HG03045 (cell line): ENCODE measurements around the gene MT1M.

Experiments
- ATAC-seq: cut with Tn5 transposase; IDR thresholded peaks from one replicate; pipeline ENCODE4 v1.9.1; 2021; ENCODE audit warnings: mild to moderate bottlenecking, moderate library complexity; ENCODE audit not compliant: unreplicated experiment

MT1M gene

DNA sequence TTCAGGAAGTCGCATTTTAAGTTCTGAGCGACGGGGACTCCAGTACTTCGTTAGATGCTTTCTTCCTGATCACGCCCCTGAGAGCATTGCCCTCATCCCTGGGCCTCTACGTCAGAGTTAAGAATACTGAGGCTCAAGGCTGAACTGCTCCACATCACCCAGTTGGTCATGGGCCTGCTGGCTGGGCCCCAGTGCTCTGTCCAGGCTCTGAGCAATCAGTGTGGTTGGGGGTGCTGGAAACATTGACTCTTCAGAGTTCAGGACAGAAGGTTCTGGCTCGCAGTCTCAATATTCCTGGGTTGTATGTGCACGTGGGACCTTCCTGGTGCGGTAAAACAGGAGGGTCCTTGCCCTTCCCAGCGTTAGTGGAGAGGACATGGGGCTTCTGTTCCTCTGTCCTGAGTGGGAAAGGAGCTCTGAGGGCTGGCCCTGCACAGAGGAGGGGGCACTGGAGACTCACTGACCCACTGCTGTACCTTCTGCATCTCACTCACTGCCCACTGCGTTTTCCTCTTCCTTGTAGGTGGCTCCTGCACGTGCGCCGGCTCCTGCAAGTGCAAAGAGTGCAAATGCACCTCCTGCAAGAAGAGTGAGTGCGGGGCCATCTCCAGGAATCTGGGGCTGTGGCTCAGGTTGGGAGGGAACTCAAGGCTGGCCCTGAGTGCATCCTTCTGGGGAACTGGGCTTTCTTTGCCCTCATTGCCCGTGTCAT is 6.4 kb upstream of the MT1M start:
- no peak for ATAC-seq

DNA sequence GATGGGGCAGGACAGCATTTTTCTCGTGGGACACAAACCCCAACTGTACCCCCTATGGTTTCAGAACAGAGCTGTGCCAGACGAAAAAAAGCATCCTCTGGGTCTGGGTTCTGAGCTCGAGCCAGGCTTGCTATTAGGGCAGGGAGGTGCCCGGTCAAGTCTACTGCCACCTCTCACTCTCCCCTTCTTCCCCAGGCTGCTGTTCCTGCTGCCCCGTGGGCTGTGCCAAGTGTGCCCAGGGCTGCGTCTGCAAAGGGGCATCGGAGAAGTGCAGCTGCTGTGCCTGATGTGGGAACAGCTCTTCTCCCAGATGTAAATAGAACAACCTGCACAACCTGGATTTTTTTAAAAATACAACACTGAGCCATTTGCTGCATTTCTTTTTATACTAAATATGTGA is 5.8 kb upstream of the MT1M start:
- ATAC-seq: no peak

DNA sequence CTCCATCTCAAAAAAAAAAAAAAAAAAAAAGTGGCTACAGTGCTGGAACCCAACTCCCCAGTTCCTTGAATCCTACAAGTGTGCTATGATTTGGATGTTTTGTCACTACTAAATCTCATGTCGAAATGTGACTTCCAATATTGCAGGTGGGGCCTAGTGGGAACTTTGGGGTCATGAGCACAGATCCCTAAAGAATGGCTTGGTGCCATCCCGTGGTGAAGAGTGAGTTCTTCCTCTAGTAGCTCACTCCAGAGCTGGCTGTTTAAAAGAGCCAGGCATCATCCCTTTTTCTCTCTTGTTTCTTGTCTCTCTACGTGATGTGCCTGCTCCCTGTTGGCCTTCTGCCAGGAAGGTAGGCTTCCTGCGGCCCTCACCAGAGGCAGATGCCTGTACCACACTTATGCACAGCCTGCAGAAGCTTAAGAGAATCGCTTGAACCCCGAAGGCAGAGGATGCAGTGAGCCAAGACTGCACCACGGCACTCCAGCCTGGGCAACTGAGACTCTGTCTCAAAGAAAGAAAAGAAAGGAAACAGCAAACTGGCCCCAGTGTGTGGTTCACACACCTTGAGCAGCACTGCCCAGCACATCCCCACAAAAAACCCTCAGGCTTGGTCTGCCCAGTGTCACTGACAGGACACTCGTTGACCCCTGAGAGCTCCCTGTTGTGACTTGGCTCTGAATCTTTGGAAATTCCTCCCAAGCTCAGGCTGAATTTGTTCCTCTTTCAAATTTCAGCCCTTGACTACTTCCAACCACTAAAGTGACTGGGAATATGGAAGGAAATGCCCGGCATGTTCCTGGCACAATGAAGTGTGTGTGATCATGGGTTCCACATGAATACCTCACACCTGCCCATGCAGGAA is 3.7 kb upstream of the MT1M start:
- ATAC-seq: no peak

DNA sequence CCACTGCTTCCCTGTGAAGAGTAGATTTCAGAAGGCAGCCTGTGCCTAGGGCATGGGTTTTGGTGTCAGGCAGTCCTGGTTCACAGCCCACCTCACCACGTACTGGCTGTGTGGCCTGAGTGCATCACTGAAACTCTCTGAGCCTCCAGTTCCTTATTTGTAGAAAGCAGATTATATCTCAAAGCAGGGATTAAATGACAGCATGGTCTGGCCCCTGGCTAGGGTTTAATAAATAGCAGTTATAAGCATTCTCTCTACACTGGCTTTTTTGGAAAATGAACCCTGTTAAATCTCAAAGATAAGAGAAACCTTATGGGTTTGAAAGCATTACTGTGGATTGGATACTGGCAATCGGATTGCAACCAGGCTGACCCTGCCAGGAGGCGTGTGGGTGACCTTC is 2.9 kb upstream of the MT1M start:
- ATAC-seq: no peak

DNA sequence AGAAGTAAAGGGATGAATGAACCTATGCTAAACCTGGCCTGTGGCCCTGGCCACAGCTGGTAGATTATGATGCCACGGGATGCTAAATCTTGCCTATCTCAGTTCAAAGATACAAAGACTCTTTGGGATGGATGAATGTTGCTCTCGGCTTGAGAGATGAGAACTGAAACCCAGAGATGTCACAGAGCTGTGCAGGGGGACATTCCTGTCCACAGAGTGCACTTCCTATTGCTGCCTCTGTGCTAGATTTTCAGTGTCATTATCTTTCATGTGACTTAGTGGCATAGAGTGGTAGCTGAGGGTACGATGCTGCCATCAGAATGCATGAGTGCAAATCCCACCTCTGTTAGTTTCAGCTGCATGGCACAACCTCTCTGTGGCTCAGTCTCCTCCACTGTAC is 2.3 kb upstream of the MT1M start:
- ATAC-seq: peak; percentile 46

DNA sequence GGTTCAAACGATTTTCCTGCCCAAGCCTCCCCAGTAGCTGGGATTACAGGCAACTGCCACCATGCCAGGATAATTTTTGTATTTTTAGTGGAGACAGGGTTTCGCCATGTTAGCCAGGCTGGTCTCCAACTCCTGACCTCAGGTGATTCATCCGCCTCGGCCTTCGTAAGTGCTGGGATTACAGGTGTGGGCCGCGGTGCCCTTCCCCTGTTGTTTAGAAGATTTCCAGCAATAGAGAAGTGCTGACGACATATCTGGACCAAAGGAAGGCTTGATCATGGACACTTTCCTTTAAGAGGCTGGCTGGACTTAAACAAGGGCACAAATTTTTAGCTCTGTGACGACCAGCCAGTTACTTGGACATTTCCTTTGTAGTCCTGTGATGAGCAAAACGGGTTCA is 1.3 kb upstream of the MT1M start:
- ATAC-seq: no peak

DNA sequence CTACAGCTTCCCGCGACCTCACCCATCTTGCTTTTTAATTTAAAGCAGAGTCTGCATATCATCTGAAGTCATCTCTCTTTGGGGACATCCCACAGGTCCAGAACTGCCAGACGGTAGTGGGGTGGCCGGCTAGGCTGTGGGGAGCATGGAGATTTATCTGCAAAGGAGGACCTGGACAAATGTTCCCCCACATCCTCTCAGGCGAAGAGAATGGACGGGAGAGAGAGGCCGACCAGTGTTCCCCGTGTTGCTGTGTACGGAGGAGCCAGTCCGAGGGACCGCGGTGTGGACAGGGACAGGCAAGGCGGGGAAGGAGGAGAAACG is 665 bp upstream of the MT1M start:
- ATAC-seq: no peak

DNA sequence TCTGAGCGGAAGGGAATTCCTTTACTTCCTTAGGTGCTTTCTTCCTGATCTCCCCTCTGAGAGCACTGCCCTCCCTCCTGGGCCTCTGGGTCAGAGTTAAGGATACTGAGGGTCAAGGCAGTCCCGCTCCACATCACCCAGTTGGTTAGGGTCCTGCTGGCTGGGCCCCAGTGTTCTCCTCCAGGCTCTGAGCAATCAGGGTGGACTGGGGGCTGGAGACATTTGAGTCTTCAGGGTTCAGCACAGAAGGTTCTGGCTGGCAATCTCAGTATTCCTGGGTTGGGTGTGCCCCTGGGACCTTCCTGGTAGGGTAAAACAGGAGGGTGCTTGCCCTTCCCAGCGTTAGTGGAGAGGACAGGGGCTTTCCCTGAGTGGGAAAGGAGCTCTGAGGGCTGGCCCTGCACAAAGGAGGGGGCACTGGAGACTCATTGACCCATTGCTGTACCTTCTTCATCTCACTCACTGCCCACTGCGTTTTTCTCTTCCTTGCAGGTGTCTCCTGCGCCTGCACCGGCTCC is 448 bp downstream of the MT1M start:
- ATAC-seq: no peak

DNA sequence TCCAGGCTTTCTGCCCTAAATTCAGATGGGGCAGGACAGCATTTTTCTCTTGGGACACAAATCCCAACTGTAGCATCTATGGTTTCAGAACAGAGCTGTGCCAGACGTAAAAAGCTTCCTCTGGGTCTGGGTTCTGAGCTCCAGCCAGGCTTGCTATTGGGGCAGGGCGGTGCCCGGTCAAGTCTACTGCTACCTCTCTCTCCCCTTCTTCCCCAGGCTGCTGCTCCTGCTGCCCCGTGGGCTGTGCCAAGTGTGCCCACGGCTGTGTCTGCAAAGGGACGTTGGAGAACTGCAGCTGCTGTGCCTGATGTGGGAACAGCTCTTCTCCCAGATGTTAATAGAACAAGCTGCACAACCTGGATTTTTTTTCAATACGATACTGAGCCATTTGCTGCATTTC is 1.1 kb downstream of the MT1M start:
- ATAC-seq: no peak

DNA sequence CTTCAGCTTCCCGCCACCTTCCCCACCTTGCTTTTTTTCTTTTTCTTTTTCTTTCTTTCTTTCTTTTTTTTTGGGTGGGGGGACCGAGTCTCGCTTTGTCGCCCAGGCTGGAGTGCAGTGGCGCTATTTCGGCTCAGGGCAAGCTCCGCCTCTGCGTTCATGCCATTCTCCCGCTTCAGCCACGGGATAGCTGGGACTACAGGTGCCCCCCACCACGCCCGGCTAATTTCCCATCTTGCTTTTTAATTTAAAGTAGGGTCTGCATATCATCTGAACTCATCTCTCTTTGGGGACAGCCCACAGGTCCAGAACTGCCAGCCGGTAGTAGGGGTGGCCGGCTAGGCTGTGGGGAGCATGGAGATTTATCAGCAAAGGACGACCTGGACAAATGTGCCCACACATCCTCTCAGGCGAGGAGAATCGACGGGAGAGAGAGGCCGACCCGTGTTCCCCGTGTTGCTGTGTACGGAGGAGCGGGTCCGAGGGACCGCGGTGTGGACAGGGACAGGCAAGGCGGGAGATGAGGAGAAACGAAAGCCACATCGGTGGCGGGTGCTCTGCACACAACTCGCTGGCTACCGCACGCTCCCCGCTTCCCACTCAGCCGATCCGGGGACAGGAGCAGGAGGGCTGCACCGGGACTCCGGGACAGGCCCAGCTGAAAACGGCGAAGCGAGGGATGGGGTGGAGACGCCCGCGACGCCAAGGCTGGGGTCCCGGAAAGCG is 2.4 kb downstream of the MT1M start:
- no peak for ATAC-seq

DNA sequence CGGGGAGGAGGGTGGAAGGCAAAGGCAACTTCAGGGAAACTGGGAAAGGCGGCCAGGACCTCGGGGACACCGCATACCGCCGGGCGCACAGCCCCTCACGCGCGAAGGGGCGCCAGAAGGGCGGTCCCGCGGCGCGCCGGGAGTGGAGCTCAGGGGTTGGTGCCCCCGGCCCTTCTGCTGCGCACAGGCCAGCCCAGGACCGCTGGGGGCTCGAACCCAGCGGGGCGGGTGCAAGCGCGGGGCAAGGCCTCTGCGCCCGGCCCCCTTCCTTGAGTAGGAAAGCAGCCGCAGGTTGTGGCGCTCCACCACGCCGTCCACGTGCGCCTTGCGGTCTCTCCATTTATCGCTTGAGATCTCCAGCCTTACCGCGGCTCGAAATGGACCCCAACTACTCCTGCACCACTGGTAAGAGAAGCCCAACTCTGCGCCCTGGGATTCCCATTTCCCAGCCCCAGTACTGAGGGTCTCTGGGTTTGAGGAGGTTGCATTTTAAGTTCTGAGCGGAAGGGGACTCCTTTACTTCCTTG is 3.0 kb downstream of the MT1M start:
- ATAC-seq: no peak

DNA sequence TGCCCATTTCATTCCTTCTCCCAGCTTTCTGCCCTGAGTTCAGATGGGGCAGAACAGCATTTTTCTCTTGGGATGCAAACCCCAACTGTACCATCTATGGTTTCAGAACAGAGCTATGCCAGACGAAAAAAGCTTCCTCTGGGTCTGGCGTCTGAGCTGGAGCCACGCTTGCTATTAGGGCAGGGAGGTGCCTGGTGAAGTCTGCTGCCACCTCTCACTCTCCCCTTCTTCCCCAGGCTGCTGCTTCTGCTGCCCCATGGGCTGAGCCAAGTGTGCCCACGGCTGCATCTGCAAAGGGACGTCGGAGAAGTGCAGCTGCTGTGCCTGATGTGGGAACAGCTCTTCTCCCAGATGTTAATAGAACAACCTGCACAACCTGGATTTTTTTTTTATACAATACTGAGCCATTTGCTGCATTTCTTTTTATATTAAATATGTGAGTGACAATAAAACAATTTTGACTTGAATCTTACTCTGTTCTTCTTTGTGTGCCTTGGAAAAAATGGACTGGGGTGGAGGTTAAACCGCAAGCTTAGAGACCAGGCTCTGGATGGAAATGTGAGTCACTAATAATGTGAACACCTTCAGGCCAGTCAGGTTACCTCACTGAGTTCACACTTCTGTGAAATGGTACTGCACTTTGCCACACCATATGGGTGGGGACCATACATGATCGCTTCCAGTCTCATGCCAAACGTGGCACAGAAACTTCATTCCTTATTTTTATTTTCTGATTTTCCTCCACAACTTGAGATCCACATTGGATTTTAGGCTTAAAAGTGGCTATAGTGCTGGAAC is 4.4 kb downstream of the MT1M start:
- ATAC-seq: no peak

DNA sequence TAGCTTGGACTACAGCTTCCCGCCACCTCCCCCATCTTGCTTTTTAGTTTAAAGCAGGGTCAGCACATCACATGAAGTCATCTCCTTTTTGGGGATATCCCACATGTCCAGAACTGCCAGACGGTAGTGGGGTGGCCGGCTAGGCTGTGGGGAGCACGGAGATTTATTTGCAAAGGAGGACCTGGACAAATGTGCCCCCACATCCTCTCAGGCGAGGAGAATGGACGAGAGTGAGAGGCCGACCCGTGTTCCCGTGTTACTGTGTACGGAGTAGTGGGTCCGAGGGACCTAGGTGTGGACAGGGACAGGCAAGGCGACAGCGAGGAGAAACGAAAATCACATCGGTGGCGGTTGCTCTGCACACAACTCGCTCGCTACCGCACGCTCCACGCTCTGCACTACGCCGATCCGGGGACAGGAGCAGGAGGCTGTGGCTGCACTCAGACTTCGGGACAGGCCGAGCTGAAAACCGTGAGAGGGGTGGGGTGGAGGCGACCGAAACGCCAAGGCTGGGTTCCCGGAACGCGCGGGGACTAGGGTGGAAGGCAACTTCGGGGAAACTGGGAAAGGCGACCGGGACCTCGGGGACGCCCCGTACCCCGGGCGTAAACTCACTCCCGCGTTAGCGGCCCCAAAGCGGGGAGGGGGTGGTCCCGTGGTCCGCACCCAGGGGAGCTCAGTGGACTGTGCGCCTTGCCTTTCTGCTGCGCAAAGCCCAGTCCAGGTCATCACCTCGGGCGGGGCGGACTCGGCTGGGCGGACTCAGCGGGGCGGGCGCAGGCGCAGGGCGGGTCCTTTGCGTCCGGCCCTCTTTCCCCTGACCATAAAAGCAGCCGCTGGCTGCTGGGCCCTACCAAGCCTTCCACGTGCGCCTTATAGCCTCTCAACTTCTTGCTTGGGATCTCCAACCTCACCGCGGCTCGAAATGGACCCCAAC is 5.6 kb downstream of the MT1M start, which contains the start of gene MT1A:
Gene MT1A (plus strand): TSS at position 853 of the 937 bp plus-strand sequence. CDS start 73 bp downstream, at position 926.
- no peak for ATAC-seq

DNA sequence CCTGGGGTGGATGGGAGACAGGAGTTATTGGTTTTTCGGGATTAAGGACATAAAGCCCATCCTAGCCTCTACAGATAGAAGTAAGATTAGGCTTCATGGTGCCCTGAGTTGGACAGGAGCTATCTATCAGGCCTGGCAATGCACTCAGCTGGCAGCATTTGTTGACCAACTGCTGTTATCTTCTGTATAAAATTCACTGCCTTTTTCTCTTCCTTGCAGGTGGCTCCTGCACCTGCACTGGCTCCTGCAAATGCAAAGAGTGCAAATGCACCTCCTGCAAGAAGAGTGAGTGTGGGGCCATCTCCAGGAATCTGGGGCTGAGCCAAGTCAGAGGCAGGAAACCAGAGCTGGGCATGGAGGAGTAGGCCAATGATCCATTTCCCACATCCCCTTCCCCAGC is 6.6 kb downstream of the MT1M start:
- ATAC-seq: no peak

DNA sequence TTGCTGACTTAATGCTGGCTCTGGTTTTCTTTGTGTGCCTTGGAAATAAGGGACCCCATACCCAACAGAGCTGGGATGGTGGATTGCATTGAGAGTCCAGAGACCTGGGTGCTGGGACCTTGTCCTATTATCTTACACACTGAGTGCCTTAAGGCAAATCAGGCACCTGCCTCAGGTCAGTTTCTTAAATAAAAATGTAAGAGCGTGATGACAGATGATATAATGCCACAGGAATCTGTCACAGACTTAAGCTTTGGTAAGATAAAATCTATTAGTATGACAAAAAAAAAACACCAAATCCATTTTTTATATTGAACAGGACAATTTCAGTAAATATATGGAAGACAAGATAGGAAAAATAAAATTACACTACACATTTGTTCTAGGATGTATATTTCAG is 7.6 kb downstream of the MT1M start:
- ATAC-seq: no peak

DNA sequence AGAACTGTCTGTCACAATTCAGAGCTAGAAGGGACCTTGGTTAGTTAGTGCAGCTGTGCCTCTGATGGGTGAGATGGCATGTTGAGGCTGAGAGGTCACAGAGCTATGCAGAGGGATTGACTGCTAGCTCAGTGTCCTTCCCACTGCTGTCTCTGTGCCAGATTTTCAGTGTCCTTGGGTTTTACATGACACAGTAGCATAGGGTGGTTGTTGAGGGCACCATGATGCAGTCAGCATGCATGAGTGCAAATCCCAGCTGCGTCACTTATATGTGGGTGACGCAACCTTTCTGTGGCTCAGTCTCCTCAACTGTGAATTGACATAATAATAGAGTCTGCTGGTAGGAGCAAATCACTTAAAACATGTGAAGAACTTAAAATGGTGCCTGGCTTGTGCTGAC is 8.7 kb downstream of the MT1M start:
- no peak for ATAC-seq

DNA sequence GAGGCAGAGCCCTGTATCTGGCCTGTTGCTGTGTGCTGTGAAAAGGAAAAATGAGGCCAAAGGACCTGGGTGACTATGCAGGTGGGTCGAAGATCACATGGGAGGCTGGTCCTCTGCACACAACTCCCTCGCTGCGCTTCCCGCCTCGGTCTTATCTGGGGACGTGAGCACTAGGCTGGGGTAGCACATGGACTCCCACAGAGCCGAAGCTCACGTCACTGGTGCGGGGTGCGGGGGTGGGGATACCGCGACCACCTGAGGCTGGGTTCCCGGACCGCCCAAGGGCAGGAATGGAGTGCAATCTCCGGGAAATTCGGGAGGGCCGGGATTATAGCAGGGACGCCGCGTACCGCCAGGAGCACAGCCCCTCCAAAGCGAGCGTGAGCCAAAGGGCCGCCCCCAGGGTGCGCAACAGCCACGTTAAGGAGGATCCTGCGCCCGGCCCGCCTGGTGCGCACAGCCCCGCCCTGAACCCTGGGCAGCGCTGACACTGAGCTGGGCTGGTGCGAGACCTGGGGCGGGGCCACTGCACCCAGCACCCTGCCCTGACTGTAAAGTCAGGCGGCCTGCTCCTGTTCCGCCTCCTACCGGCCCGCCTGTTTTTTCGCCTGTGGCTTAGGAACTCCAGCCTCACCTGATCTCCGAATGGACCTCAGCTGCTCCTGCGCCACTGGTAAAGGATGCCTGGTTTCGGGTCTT is 10.8 kb downstream of the MT1M start:
- peak; percentile 61 for ATAC-seq

DNA sequence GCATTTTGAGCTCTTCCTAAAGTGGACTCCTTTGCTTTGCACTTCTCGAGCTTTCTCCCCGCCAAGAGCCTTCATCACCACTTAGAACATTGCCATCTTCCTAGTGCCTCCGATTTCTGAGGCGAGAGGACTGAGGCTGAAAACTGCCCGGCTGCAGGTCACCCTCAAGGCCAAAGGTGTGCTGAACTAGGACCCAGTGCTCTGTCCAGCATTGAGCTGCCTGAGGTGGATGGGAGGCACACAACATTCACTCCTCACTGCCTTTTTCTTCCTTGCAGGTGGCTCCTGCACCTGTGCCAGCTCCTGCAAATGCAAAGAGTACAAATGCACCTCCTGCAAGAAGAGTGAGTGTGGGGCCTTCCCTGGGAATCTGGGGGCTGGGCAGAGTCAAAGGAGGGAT is 11.4 kb downstream of the MT1M start:
- ATAC-seq: no peak

DNA sequence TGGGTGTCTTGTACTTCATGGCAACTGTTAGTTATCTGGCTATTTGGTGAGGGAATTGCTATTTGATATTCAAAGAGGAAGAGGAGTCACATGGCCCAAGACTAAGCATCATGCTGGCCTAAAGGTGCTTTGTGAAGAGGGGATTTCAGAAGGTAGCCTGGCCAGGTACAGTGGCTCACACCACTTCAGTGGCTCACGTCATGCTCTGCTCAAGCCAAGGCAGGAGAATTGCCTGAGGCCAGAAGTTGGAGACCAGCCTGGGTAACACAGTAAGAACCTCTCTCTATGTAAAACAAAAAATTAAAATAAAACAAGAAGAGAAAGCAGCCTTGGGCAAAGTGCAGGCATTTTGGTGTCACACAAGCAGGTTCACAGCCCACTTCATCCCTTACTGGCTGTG is 12.9 kb downstream of the MT1M start:
- no peak for ATAC-seq
